K562 (cell line): ENCODE measurements around the gene EHBP1. TPM values are rescaled to one million over a fixed set of nuclear protein-coding genes. Genes with fewer than 3 reads are reported as not detected.

ENCODE experiments used
- ATAC-seq: fragments of 200-7000 bp; cut with Tn5 transposase; 3 replicates; pipeline ENCODE4 v1.9.1; 2020; ENCODE audit warnings: moderate library complexity
- BruUV-seq: library from RNA; stranded (reverse); fragments of 400-500 nt; replicated peaks from 2 replicates; lab custom pipeline; 2021; lab: Mats Ljungman, UMichigan
- CTCF ChIA-PET: fragments of 300-600 bp; formaldehyde crosslinking; extraction: SDS; loops from one replicate; lab custom pipeline; 2021; ENCODE audit warnings: low intra/inter-chr PET ratio; lab: Yijun Ruan, JAX
- POLR2A ChIA-PET: fragments of 300-600, 350-650 bp; sonication (Branson Sonifier 250); formaldehyde crosslinking; extraction: SDS; loops from one replicate; lab custom pipeline; 2021; ENCODE audit warnings: antibody characterized with exemption, inconsistent platforms; lab: Yijun Ruan, JAX
- DNase-seq, 4 experiments: peaks; one replicate each; pipeline versions ENCODE4 v3.0.0 to v3.0.0-alpha.2; 2011 to 2018; ENCODE audit warnings: low spot score in 3 of 4, mixed read lengths in 3 of 4; ENCODE audit errors: extremely low read depth in 1 of 4
- FAIRE-seq: peaks from 2 replicates; lab custom pipeline; 2011; peaks lifted over from hg19 to GRCh38; lab: Jason Lieb, UNC
- H2AFZ ChIP-seq: 2 replicates; pipeline ENCODE4 v1.6.0; 2011; ENCODE audit warnings: low read depth, low read length, control low read depth, inconsistent platforms
- H3K27ac ChIP-seq: fragments of 200-600 bp; 3 replicates; pipeline ENCODE4 v1.8.0; 2011; ENCODE audit warnings: low read depth, mild to moderate bottlenecking, control low read depth, inconsistent platforms, low read length, moderate library complexity, mixed read lengths; ENCODE audit errors: extremely low read depth
- H3K27me3 ChIP-seq, 2 experiments: fragments of 300-600 bp in 1 of 2; 2 replicates in 1 of 2; 3 replicates in 1 of 2; pipeline versions ENCODE4 v1.6.0 to v1.8.0; 2011; ENCODE audit warnings: inconsistent platforms in 2 of 2, low read length in 2 of 2, mild to moderate bottlenecking in 1 of 2, mixed read lengths in 1 of 2, moderate library complexity in 1 of 2; ENCODE audit not compliant: control insufficient read depth in 2 of 2, insufficient read depth in 2 of 2
- H3K36me3 ChIP-seq: fragments of 300-600 bp; 3 replicates; pipeline ENCODE4 v1.8.0; 2011; ENCODE audit warnings: mild to moderate bottlenecking, low read length, inconsistent platforms; ENCODE audit not compliant: control insufficient read depth, insufficient read depth
- H3K4me1 ChIP-seq, 2 experiments: fragments of 200-600 bp in 1 of 2; replicated peaks in 1 of 2; 2 replicates in 1 of 2; 3 replicates in 1 of 2; pipeline versions ENCODE4 v1.5.1 to v1.8.0; 2011; ENCODE audit warnings: inconsistent platforms in 2 of 2, low read length in 2 of 2, mild to moderate bottlenecking in 1 of 2, mixed read lengths in 1 of 2, moderate library complexity in 1 of 2; ENCODE audit not compliant: control insufficient read depth in 2 of 2, insufficient read depth in 2 of 2
- H3K4me2 ChIP-seq: 2 replicates; pipeline ENCODE4 v1.6.1; 2011; ENCODE audit warnings: low read length, control low read depth, inconsistent platforms, mixed read lengths; ENCODE audit not compliant: insufficient read depth
- H3K4me3 ChIP-seq: fragments of 200-600 bp; sonication (generic), shearing (Covaris generic); 2 replicates; pipeline ENCODE4 v1.5.1; 2016; ENCODE audit warnings: control low read depth, inconsistent platforms
- H3K79me2 ChIP-seq: fragments of 200-600 bp; 3 replicates; pipeline ENCODE4 v1.8.0; 2011; ENCODE audit warnings: low read length, inconsistent platforms; ENCODE audit not compliant: control insufficient read depth, insufficient read depth
- H3K9ac ChIP-seq, 2 experiments: 2 replicates each; pipeline versions ENCODE4 v1.6.0 to v1.6.1; 2011; ENCODE audit warnings: low read depth in 2 of 2, low read length in 2 of 2, control low read depth in 1 of 2, inconsistent platforms in 1 of 2, mild to moderate bottlenecking in 1 of 2, mixed read lengths in 1 of 2; ENCODE audit not compliant: insufficient read depth in 1 of 2
- H3K9me1 ChIP-seq: one replicate; pipeline ENCODE4 v1.6.0; 2011; ENCODE audit warnings: inconsistent platforms, mild to moderate bottlenecking, low read length, moderate library complexity; ENCODE audit not compliant: control insufficient read depth, insufficient read depth
- H3K9me3 ChIP-seq: replicated peaks from 2 replicates; pipeline ENCODE4 v1.5.1; 2011; ENCODE audit warnings: low read depth, low read length, inconsistent platforms; ENCODE audit not compliant: control insufficient read depth, insufficient read depth
- H4K20me1 ChIP-seq: replicated peaks from 2 replicates; pipeline ENCODE4 v1.6.1; 2011; ENCODE audit warnings: low read length, inconsistent platforms, mixed read lengths; ENCODE audit not compliant: control insufficient read depth, insufficient read depth
- CBFA2T2 ChIP-seq: fragments of 450-650 bp; conservative IDR thresholded peaks from 2 replicates; pipeline ENCODE4 v1.6.1; 2017; ENCODE audit warnings: mild to moderate bottlenecking
- E2F8 ChIP-seq: fragments of 450-650 bp; IDR thresholded peaks from 2 replicates; pipeline ENCODE4 v1.7.1; 2018; ENCODE audit warnings: mild to moderate bottlenecking, low read depth; ENCODE audit not compliant: partially characterized antibody
- PHTF2 ChIP-seq: fragments of 250-450 bp; sonication (Bioruptor Pico); IDR thresholded peaks from 2 replicates; pipeline ENCODE4 v1.5.0; 2021; ENCODE audit warnings: mild to moderate bottlenecking
- PPARD ChIP-seq: fragments of 250-450 bp; sonication (Bioruptor Pico); IDR thresholded peaks from 2 replicates; pipeline ENCODE4 v1.8.0; 2022; ENCODE audit warnings: inconsistent platforms, mild to moderate bottlenecking, moderate library complexity
- SAFB2 ChIP-seq: fragments of 200-400 bp; formaldehyde crosslinking; IDR thresholded peaks from 2 replicates; pipeline ENCODE4 v1.6.1; 2018; ENCODE audit warnings: borderline replicate concordance, low read length, low read depth, moderate library complexity; ENCODE audit not compliant: severe bottlenecking
- SMARCB1 ChIP-seq: IDR thresholded peaks from 2 replicates; pipeline ENCODE4 v1.6.1; 2011; ENCODE audit warnings: improper control_type of control experiment, low read depth; ENCODE audit not compliant: insufficient read length
- SPI1 ChIP-seq: IDR thresholded peaks from 2 replicates; pipeline ENCODE4 v1.6.1; 2011; ENCODE audit warnings: low read depth, low read length, control low read depth, borderline replicate concordance
- STAT5B ChIP-seq: fragments of 250-450 bp; sonication (Bioruptor Pico); IDR thresholded peaks from 2 replicates; pipeline ENCODE4 v1.8.0; 2021; ENCODE audit warnings: mild to moderate bottlenecking, inconsistent platforms
- ZBTB33 ChIP-seq: sonication (generic); formaldehyde crosslinking; IDR thresholded peaks from 2 replicates; pipeline ENCODE4 v1.8.1; 2023; ENCODE audit warnings: mild to moderate bottlenecking, missing genetic modification reagents
- ZNF197 ChIP-seq: fragments of 200-800 bp; sonication (Bioruptor generic); IDR thresholded peaks from 2 replicates; pipeline ENCODE4 v1.6.1; 2016; ENCODE audit warnings: low read depth, missing genetic modification characterization, missing compliant biosample characterization
- WGBS: fragments of 100-300 bp; shearing (Covaris generic); methylation state at CpG from one replicate; pipeline ENCODE4 v1.1.6; 2016; ENCODE audit warnings: low coverage, mixed read lengths; ENCODE audit not compliant: insufficient coverage; ENCODE audit errors: missing lambda C conversion rate; 5-methylcytosine and 5-hydroxymethylcytosine counted together
- in situ Hi-C: fragments of 300-500 bp; cut with MboI; formaldehyde crosslinking; loops from 4 replicates; pipeline ENCODE4 v1.15.0; 2018; ENCODE audit warnings: inconsistent platforms, mixed read lengths
- intact Hi-C: fragments of 100-400 bp; cut with micrococcal nuclease; formaldehyde crosslinking; loops from 2 replicates; pipeline ENCODE4 v1.14.2; 2022
- polyA plus RNA-seq, 8 experiments: library from polyadenylated mRNA; depleted of rRNA in 4 of 8; stranded (reverse) in 5 of 8; unstranded in 3 of 8; fragments of >200 nt; fragmentation: Nextera tagmentation in 2 of 8; fragmentation: Illumina TruSeq in 1 of 8; extraction: Ambion mirVana in 2 of 8; extraction: Trizol in 1 of 8; gene quantifications; 2 replicates each; pipeline versions ENCODE4 v1.2.1 to v1.2.3, GENCODE V29; 2011 to 2014; ENCODE audit warnings: inconsistent platforms in 1 of 8, missing spikeins in 1 of 8
- total RNA-seq, 7 experiments: library from RNA; depleted of rRNA in 6 of 7; stranded (reverse); fragments of >200 nt in 6 of 7; fragmentation: Illumina TruSeq in 2 of 7; extraction: Trizol in 2 of 7; gene quantifications; 2 replicates each; pipeline versions ENCODE4 v1.2.1 to v1.2.3, GENCODE V29; 2011 to 2021; ENCODE audit warnings: low replicate concordance in 1 of 7

The EHBP1 gene
- total and polyA plus RNA-seq, 9 of the 15 experiments (the other 6 are each of a cell fraction or from before 2014, with no cell fraction given): 8.9 to 26.6 (median 19.3) TPM

- no peak for TF ChIP-seq ZBTB33 (CRISPR knock-in tag)
These were observed 13.3 kb upstream of the EHBP1 start (continued) for GRCh38 chr2:62692225-62692624.

- Histone ChIP-seq H2AFZ (no peak overlapping the region), H3K9me3 (no peaks in the 10 kb centered on the region), H3K27ac (no peak overlapping the region), H4K20me1 (no peaks in the 10 kb centered on the region), H3K9ac (no peak overlapping the region), H3K4me3 (no peak overlapping the region), H3K4me1 (no peaks in the 10 kb centered on the region), H3K9me1 (no peaks in the 10 kb centered on the region), H3K4me2 (no peak overlapping the region), H3K79me2 (no peaks in the 10 kb centered on the region), H3K27me3 (0 out of 5 replicates have a peak, but pooled peaks cover 2 to 4% of the 10 kb centered on the region in 2 experiments), H3K36me3 (no peaks in the 10 kb centered on the region)
- WGBS: 0% methylated on average over 1 of the region's 1 CpG
- no TSS peak for BruUV-seq
- intact Hi-C loops: no loop called here
- ChIA-PET POLR2A (interaction anchor here (1.6 kb wide), 1 partner anchor 40 kb away, joined by 3 read pairs; no protein-coding TSS in a partner anchor), CTCF (no interaction called here)
- no peak for ATAC-seq
- DNase-seq: no peak
- no peak for TF ChIP-seq SMARCB1
- no peak for TF ChIP-seq E2F8
- no peak for TF ChIP-seq SAFB2
- TF ChIP-seq STAT5B: no peak
- no peak for TF ChIP-seq ZNF197 (CRISPR knock-in tag)
- TF ChIP-seq SPI1: no peak
- no peak for TF ChIP-seq PHTF2 (CRISPR knock-in tag)
- no peak for TF ChIP-seq PPARD
- TF ChIP-seq CBFA2T2: no peak
- no peak for FAIRE-seq
- in situ Hi-C loops: no loop called here
These were observed 6.9 kb upstream of the EHBP1 start for GRCh38 chr2:62698653-62699052.
